NCI-H2196 (cell line): ENCODE measurements around the gene RBM33.

Source experiments
- DNase-seq: peaks from one replicate; lab custom pipeline; 2025; ENCODE audit not compliant: unreplicated experiment; lab: John Stamatoyannopoulos, UW

The RBM33 gene

GRCh38 chr7:155818820-155819168 is 174.3 kb downstream of the RBM33 start:
- no peak for DNase-seq

- DNase-seq = no peak
Measured at GRCh38 chr7:155819186-155819585, 174.7 kb downstream of the RBM33 start.

GRCh38 chr7:155820246-155820645 is 175.8 kb downstream of the RBM33 start:
- DNase-seq = no peak

- DNase-seq = no peak
Measured at GRCh38 chr7:155820788-155821187, 176.3 kb downstream of the RBM33 start.

GRCh38 chr7:155821851-155822250 is 177.4 kb downstream of the RBM33 start:
- no peak for DNase-seq

- no peak for DNase-seq
Measured at GRCh38 chr7:155824227-155824886, 179.9 kb downstream of the RBM33 start.

GRCh38 chr7:155825336-155825735 is 180.9 kb downstream of the RBM33 start:
- DNase-seq = no peak

- DNase-seq = no peak
Measured at GRCh38 chr7:155829796-155830470, 185.5 kb downstream of the RBM33 start.
